ENCODE data around the gene BTBD9. TPM values are rescaled to one million over a fixed set of nuclear protein-coding genes. Genes with fewer than 3 reads are reported as not detected.
"Not testable (repeated sequence)": the region's sequence is repeated elsewhere in the genome, so short reads cannot be mapped to it uniquely, and the experiment has no call there.

BTBD9 gene
- total RNA-seq, 2 experiments from 2014 or later, result 11.0 to 13.8 TPM

DNA sequence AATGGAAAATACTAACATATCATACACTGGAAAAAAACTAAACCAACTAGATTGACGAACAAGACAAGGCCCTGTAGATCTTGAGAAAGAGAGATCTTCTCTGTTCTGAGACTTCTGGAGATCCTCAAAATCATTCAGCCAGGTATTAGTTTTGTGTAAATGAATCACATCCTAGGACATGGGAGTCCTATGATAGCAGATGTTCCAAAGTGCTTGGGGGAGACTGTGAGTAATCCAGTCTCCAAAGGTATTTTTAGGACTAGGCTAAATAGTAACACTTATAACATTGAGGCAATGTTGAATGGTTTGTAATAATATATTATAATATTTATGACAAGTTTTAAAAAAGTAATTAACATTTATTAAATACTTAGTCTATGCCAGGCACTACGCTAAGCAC lies 275.0 kb downstream of the BTBD9 start:
- ATAC-seq, result no peak

DNA sequence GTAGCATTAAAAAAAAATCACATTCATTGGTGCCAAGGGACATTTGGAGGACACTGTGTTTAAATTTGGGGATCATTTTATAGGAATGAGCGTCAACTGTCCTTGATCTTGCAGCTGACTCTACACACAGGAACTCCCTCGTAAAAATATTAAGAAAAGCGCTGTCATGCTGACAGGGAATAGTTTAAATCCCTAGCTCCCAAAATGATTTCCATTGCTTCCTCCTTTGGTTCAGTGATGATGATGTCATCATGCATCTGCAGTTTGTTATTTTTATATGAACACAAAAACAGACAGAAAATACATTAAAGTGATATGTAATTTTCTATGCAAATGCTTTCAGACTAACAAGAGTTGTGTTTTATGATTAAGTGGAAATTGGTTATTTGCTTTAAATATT lies 275.6 kb downstream of the BTBD9 start:
- Mint-ChIP-seq H3K4me3 (no peak overlapping the region), H3K36me3 (no peaks in the 10 kb centered on the region), H3K4me1 (no peaks in the 10 kb centered on the region), H3K27ac (no peak overlapping the region), H3K9me3 (ENCODE audit: low read depth) (no peaks in the 10 kb centered on the region), H3K27me3 (no peaks in the 10 kb centered on the region)
- CTCF ChIA-PET, result no interaction called here
- no peak for ATAC-seq
- no peak for DNase-seq

More for the DNA sequence above, 275.0 kb downstream of the BTBD9 start:
- Mint-ChIP-seq H3K4me3 (no peak overlapping the region), H3K36me3 (no peaks in the 10 kb centered on the region), H3K9me3 (ENCODE audit: low read depth) (no peaks in the 10 kb centered on the region), H3K4me1 (no peaks in the 10 kb centered on the region), H3K27ac (no peak overlapping the region), H3K27me3 (no peaks in the 10 kb centered on the region)
- DNase-seq, result no peak
- CTCF ChIA-PET, result no interaction called here

DNA sequence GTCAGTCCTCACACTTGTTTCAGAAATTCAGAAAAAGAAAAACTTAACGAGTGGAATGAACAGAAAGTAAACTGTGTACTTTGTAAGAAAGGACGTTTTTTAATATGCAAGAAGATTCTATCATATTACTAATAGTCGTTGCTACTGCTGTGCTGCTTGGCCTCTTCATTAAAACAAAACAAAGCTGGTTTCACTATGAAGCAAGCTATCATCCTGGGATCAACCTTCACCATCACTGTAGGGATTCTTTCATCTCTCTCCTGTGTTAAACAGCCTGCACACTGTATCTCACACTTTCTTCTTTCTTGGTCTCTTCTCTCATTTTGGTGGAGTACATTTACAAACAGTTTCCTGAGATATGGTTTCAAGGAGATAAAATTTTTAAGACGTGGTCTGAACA lies 284.2 kb downstream of the BTBD9 start:
- H3K27ac Mint-ChIP-seq, result peak overlapping the region; percentile 24
- peaks cover 17% of the 10 kb centered on the region for H3K4me1 Mint-ChIP-seq
- DNase-seq, result no peak
- H3K27me3 Mint-ChIP-seq, result no peaks in the 10 kb centered on the region
- CTCF ChIA-PET, result no interaction called here
- peak; percentile 75 for ATAC-seq
- no peaks in the 10 kb centered on the region for H3K36me3 Mint-ChIP-seq
- no peaks in the 10 kb centered on the region for H3K9me3 Mint-ChIP-seq (ENCODE audit: low read depth)
- peak overlapping the region; percentile 38 for H3K4me3 Mint-ChIP-seq

DNA sequence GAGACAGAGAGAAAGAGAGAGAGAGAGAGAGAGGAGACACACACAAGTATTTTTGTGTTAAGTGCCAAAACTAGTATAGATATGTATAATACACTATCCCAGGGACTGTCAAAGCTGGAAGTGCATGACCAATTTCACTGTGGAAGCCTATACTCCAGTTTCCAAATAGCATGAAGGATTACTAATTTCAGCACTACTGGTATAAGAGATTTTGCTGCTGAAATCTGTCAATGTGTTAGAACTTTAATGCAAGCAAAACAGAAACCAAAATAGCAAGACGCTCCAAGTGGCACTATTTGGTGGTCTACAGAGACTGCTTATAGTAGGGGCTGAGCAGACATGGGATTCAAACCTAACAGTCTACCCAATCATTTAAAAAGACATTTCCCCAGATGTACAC lies 284.8 kb downstream of the BTBD9 start:
- H3K27ac Mint-ChIP-seq, result peak overlapping the region; percentile 24
- H3K4me1 Mint-ChIP-seq, result peaks cover 17% of the 10 kb centered on the region
- H3K9me3 Mint-ChIP-seq (ENCODE audit: low read depth), result no peaks in the 10 kb centered on the region
- CTCF ChIA-PET, result no interaction called here
- peak overlapping the region; percentile 38 for H3K4me3 Mint-ChIP-seq
- no peaks in the 10 kb centered on the region for H3K27me3 Mint-ChIP-seq
- ATAC-seq (peak; percentile 75), DNase-seq (no peak)
- no peaks in the 10 kb centered on the region for H3K36me3 Mint-ChIP-seq

DNA sequence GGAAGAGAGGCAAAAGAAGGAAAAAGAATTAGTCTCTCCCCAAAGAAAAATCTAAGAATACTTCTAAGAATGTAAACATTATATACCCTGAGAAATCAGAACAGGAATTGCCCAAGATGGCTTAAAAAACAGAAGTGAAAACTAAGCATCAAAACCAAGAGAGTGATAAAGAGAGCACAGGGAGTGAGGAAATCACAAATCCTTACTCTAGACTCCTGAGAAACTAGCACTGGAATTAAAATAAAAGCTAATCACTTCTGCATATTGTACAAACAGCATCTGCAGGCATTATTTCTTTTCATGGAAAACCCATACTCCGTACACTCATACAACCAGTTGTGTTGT lies 285.7 kb downstream of the BTBD9 start:
- Mint-ChIP-seq H3K27me3 (no peaks in the 10 kb centered on the region), H3K27ac (no peak overlapping the region), H3K36me3 (no peaks in the 10 kb centered on the region), H3K9me3 (ENCODE audit: low read depth) (no peaks in the 10 kb centered on the region), H3K4me3 (no peak overlapping the region), H3K4me1 (peaks cover 17% of the 10 kb centered on the region)
- no peak for DNase-seq
- CTCF ChIA-PET, result interaction anchor here (1.0 kb wide), 1 partner anchor 424 kb away, joined by 3 read pairs; no protein-coding TSS in a partner anchor
- no peak for ATAC-seq

DNA sequence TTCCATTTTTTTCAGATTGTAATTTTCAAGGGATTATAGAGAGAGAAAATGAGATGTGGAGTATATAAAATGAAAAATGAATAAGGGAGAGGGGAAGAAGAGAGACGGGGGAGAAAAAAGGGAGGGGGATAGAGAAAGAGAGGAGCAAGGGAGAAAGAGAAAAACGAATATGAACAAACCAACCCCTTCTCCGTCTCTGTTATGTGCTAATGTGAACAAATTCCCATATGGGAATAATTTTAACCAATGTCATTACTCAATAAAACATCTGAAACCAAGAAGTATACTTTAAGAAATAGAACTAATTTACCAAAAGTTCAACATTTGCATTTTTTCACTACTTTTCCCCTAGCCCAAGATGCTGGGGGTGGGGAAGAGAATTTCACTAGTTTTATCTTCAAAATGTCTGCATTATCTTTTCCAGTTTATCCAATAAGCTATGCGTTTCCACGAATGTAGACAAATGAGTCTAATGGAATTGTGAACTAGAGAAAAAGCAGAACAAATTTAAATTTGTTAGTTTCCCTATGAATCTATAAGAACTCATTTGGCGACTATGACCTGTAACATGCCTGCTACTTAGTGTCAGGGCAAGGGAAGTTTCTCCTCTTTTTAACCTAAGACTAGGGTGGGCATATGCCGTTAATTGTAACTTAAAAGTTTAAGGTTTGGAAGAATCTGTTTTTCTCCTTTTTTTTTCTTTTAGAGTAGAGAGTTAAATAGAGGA lies 286.3 kb downstream of the BTBD9 start:
- ATAC-seq, result no peak
- CTCF ChIA-PET, result interaction anchor here (1.0 kb wide), 1 partner anchor 424 kb away, joined by 3 read pairs; no protein-coding TSS in a partner anchor

DNA sequence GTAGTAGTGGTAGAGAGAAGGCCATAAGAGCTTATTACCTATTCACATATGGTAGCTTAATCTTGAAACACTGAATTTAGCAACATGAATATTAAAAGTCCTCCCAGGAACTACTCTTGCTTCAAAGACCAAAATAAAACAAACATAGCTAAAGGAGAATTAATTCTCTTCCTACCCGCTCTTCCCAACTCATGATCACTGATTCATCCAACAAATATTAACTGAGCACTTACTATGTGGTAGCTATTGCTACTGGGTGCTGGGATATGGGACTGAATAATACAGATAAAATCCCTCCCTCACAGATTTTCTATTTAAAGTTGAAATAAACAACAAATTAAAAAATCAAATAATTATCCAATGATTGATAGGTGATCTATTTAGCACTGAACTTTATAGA lies 287.1 kb downstream of the BTBD9 start:
- no peaks in the 10 kb centered on the region for H3K27me3 Mint-ChIP-seq
- H3K9me3 Mint-ChIP-seq (ENCODE audit: low read depth), result no peaks in the 10 kb centered on the region
- no peak overlapping the region for H3K4me3 Mint-ChIP-seq
- CTCF ChIA-PET, result interaction anchor here (0.7 kb wide), 2 partner anchors 116 to 638 kb away, joined by 3 read pairs; no protein-coding TSS in a partner anchor
- ATAC-seq (no peak), DNase-seq (no peak)
- peaks cover 17% of the 10 kb centered on the region for H3K4me1 Mint-ChIP-seq
- no peaks in the 10 kb centered on the region for H3K36me3 Mint-ChIP-seq
- no peak overlapping the region for H3K27ac Mint-ChIP-seq

More for the DNA sequence above, 286.3 kb downstream of the BTBD9 start:
- H3K4me1 Mint-ChIP-seq, result peaks cover 17% of the 10 kb centered on the region
- no peak overlapping the region for H3K27ac Mint-ChIP-seq
- H3K27me3 Mint-ChIP-seq, result no peaks in the 10 kb centered on the region
- no peaks in the 10 kb centered on the region for H3K36me3 Mint-ChIP-seq
- H3K4me3 Mint-ChIP-seq, result no peak overlapping the region
- DNase-seq, result no peak
- H3K9me3 Mint-ChIP-seq (ENCODE audit: low read depth), result no peaks in the 10 kb centered on the region

DNA sequence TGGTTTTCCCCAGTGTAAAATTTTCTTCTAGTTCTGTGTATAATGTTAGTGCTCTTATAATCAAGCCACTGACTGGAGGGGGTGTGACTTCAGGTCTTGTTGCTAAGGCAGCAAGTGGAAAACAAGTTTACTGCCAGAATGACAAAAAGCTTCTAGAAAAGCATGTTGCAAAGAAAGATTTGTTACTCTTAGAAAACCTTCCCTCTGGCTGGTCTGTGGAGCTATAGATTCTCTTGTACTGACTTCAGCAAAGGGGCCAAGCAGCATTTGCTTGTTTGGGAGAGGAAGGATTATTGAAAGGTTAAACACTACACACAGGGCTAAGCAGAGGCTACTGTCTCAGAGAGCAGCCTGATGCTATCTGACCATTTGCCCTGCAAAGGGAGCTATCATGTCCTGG lies 288.8 kb downstream of the BTBD9 start:
- H3K4me1 Mint-ChIP-seq, result peaks cover 14% of the 10 kb centered on the region
- H3K9me3 Mint-ChIP-seq (ENCODE audit: low read depth), result no peaks in the 10 kb centered on the region
- DNase-seq (no peak), ATAC-seq (no peak)
- CTCF ChIA-PET, result interaction anchor here (1.0 kb wide), 1 partner anchor 368 kb away, joined by 3 read pairs; no protein-coding TSS in a partner anchor
- H3K36me3 Mint-ChIP-seq, result no peaks in the 10 kb centered on the region
- H3K4me3 Mint-ChIP-seq, result no peak overlapping the region
- H3K27me3 Mint-ChIP-seq, result no peaks in the 10 kb centered on the region
- no peak overlapping the region for H3K27ac Mint-ChIP-seq

DNA sequence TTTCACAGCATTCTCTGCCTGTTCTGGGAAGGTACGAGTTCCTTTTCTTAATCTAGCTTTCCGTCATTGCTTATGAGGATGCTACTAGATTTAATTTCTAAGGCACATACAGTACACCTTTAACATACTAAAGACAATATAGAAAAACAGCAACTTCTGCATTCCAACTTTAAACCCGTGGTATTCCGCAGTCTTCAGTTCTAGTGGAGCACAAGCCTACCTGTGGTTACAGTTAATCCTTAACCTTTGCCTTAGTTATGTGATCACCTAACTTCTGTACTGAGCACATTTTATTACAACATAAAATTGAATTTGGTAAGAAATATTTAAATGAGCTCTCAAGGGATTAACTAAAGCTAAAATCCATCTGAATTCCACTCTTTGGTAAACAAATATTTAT lies 289.5 kb downstream of the BTBD9 start:
- CTCF ChIA-PET, result no interaction called here

DNA sequence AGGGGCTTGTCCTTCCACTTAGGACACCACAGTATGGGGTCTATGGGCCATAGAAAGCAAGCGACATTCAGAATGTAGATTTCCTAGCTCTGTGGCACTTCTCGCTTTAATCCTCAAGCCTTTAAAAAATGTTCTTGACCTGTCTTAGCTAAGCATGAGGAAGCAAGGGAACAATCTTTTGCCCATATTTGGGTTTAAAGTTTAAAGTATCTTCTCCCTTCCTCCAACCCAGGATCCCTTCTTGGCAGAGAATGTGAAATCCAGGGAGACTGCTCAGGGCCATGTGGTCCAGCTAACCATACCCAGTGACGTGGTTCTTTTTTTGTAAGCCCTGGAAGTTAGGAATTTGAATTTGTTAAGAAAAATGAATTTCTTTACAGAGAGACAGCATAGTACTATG lies 289.9 kb downstream of the BTBD9 start:
- ATAC-seq (no peak), DNase-seq (no peak)
- no peaks in the 10 kb centered on the region for H3K36me3 Mint-ChIP-seq
- CTCF ChIA-PET, result no interaction called here
- H3K9me3 Mint-ChIP-seq (ENCODE audit: low read depth), result no peaks in the 10 kb centered on the region
- H3K4me3 Mint-ChIP-seq, result no peak overlapping the region
- peaks cover 4% of the 10 kb centered on the region for H3K4me1 Mint-ChIP-seq
- H3K27ac Mint-ChIP-seq, result no peak overlapping the region
- no peaks in the 10 kb centered on the region for H3K27me3 Mint-ChIP-seq

More for the DNA sequence above, 289.5 kb downstream of the BTBD9 start:
- Mint-ChIP-seq H3K4me1 (peaks cover 7% of the 10 kb centered on the region), H3K27ac (no peak overlapping the region), H3K36me3 (no peaks in the 10 kb centered on the region), H3K27me3 (no peaks in the 10 kb centered on the region), H3K4me3 (no peak overlapping the region), H3K9me3 (ENCODE audit: low read depth) (no peaks in the 10 kb centered on the region)
- ATAC-seq, result no peak
- DNase-seq, result no peak

DNA sequence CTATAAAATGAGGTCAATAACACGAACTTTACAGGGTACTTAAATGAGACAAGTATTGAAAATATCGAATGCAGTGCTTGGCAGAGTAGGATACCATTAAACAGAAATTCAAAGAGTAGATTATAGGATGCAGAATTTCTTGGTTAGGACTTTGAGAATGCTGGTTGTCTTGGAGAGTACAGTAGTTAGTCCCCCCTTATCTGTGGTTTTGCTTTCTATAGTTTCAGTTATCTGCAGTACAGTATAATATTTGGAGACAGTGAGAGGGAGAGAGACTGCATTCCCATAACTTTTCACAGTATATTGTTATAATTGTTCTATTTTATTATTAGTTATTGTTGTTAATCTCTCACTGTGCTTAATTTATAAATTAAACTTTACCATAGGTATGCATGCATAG lies 290.5 kb downstream of the BTBD9 start:
- H3K27me3 Mint-ChIP-seq, result no peaks in the 10 kb centered on the region
- CTCF ChIA-PET, result no interaction called here
- no peak overlapping the region for H3K27ac Mint-ChIP-seq
- ATAC-seq, result no peak
- DNase-seq, result no peak
- H3K4me1 Mint-ChIP-seq, result no peaks in the 10 kb centered on the region
- no peaks in the 10 kb centered on the region for H3K9me3 Mint-ChIP-seq (ENCODE audit: low read depth)
- H3K36me3 Mint-ChIP-seq, result no peaks in the 10 kb centered on the region
- no peak overlapping the region for H3K4me3 Mint-ChIP-seq

DNA sequence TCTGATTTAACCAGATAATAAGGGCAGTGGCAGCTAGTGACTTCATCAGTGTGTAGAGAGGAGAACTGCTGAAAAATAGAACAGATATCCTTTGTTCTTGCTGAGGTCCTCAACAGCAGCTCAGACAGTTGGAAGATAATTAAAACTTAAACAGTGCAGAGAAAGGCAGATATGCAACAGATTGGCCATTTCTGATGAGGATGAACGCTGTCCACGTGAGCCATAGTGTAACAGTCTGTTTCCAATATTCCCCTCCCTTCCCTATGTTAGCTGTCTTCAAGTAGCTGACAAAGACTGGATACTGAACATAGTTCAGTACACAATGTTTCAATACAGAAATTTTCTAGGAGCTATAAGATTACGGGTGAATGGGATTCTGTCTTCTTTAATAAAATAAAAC lies 291.4 kb downstream of the BTBD9 start:
- Mint-ChIP-seq H3K36me3 (no peaks in the 10 kb centered on the region), H3K27ac (no peak overlapping the region), H3K4me3 (no peak overlapping the region), H3K9me3 (ENCODE audit: low read depth) (no peaks in the 10 kb centered on the region), H3K4me1 (no peaks in the 10 kb centered on the region), H3K27me3 (no peaks in the 10 kb centered on the region)
- no peak for DNase-seq
- CTCF ChIA-PET, result no interaction called here
- no peak for ATAC-seq

DNA sequence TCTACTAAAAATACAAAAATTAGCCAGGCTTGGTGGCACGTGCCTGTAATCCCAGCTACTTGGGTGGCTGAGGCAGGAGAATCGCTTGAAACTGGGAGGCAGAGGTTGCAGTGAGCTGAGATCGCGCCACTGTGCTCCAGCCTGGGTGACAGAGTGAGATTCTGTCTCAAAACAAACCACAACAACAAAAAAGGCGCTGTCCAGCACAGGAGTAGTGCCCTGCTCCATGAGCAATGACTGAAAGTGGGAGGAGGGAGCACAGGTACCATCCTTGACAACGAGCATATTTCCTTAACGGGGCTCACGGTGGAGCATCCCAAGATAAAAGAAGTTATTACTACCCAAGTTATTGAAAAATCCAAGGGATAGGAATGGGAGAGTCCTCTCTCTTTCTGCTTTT lies 291.9 kb downstream of the BTBD9 start:
- H3K27me3 Mint-ChIP-seq; CTCF ChIA-PET; H3K27ac Mint-ChIP-seq; H3K36me3 Mint-ChIP-seq; H3K4me1 Mint-ChIP-seq; H3K4me3 Mint-ChIP-seq; ATAC-seq; H3K9me3 Mint-ChIP-seq (ENCODE audit: low read depth); DNase-seq: not testable (repeated sequence)

DNA sequence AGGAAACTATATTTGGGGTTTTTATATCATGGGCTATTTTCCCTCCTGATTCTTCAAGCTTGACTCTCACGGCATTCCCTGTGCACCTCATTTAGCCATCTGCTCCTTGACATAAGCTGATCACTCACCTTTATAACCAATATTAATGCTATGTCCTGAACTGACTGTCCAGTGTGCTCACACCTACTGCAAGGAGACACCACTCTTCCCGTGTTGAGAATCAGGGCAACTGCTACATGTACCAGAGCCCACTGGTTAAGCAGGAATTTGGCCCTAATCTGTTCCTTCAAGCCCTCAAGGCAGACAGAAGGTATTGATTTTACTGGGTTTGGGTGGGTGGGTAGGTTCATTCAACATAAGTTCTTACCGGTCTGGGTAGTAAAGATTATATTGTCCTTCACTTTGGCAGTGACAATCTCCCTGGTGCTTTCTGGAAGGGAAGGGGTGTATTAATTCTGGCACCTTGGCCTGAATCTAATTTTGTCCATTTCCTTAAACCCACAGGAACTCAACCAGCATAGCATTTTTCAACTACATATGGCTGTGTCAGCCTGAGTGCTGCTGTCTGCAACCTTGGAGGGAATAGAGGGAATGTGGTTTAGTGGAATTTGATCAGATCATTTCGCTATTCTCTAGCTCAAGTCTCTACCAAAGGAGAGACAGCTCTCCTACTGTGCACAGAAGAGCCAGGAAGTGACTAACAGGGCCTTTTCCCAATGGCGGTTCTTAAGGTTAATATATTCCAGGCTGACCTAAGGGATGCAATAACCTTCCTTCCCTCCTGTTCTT lies 293.2 kb downstream of the BTBD9 start:
- ATAC-seq (no peak), DNase-seq (no peak)
- Mint-ChIP-seq H3K27ac (no peak overlapping the region), H3K27me3 (no peaks in the 10 kb centered on the region), H3K4me1 (no peaks in the 10 kb centered on the region), H3K4me3 (no peak overlapping the region), H3K9me3 (ENCODE audit: low read depth) (no peaks in the 10 kb centered on the region), H3K36me3 (no peaks in the 10 kb centered on the region)
- CTCF ChIA-PET, result no interaction called here

All from activated CD8-positive, alpha-beta memory T cell treated with anti-CD3 and anti-CD28 coated beads, Interleukin-2, amount 10 ng/mL, durations not matched to agents 7 days and 5 days (primary cell).